ENCODE measurements around the gene TCF21.
"Not testable (repeated sequence)": the region's sequence is repeated elsewhere in the genome, so short reads cannot be mapped to it uniquely, and the experiment has no call there.

Gene TCF21

DNA sequence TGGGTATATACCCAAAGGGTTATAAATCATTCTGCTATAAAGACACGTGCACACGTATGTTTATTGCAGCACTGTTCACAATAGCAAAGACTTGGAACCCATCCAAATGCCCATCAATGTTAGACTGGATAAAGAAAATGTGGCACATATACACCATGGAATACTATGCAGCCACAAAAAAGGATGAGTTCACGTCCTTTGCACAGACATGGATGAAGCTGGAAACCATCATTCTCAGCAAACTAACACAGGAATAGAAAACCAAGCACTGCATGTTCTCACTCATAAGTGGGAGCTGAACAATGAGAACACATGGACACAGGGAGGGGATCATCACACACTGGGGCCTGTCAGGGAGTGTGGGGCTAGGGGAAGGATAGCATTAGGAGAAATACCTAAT lies 47.4 kb downstream of the TCF21 start:
- not testable (repeated sequence) for DNase-seq

DNA sequence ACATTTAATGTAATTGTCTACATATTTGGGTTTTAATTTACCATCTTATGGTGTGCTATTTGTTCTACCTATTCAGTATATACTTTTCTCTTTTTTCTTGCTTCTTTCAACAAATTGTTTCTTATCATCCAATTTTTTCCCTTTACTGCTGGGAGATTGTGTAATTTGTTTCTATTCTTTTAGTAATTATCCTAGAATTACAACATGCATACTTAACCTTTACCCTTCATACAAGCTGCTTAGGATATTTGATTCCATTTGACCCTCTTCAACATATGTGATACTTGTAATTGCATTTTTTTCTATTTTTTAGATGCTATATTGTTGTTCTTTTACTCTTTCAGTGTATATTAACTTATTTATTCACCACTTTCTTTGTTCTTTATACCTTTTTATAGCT lies 49.0 kb downstream of the TCF21 start:
- no peak for DNase-seq

DNA sequence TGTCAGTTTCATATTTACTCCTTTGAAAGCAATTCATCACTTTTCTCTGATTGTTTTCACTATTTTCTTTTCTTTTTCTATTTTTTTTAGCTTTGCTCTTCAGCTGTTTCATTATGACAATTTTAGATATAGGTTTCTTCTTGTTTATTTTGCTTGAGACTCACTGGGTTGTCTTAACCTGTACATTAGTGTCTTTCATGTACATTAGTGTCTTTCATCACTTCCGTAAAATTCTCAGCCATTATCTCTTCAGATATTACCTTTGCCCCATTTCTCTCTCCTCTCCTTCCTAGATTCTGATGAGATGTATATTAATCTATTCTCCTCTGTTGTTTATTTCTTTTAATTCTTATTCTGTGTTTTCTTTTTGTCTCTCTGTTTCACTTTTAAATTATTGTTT lies 49.6 kb downstream of the TCF21 start:
- no peak for DNase-seq

DNA sequence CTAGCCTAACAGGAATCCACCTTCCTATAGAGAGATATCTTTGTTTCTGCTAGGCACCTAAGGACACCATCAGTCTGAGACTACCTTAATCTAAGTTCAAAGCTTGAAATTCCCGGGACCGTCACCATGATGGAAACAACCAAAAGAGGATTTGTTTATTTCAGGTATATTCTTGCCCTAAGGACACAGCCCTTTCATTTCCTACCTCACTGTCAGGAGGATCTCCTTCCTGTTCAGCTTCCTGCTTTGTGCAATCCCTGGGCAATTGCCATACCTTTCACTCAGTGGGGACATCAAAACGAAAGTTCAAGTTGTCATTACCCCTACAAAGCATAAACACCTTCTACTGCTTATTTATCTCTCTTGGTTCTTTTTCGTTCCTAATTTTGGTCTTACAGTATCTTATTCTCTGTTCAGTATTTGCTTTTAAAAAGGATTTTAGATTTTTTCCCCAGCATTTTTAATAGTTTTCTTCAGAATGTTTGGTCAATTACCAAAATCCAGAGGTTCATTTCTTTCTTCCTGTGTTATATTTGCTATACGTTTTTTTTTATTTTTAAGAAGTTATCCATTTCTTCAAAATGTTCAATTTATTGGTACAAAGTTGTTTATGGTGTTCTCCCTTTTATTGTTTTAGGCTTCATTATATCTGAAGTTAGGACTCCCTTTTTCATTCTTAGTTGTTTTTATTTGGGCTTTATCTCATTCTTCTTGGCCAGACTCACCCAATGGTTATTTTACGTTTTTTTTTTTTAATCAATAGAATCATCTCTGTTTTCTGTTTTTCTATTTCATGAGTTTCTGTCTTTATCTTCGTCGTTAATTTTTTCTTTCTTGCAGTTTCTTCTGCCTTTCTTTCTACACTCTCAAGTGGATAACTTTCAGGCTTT lies 51.1 kb downstream of the TCF21 start:
- DNase-seq, result no peak
